Fibroblast of skin of abdomen (primary cell): ENCODE measurements around the gene SETD7.
"Not testable (repeated sequence)": the region's sequence is repeated elsewhere in the genome, so short reads cannot be mapped to it uniquely, and the experiment has no call there.

Source experiments
- DNase-seq: peaks from one replicate; pipeline ENCODE4 v3.0.0-alpha.2; 2013

SETD7 gene

GRCh38 chr4:139508581-139509237, 47.3 kb downstream of the SETD7 start:
- no peak for DNase-seq

DNA sequence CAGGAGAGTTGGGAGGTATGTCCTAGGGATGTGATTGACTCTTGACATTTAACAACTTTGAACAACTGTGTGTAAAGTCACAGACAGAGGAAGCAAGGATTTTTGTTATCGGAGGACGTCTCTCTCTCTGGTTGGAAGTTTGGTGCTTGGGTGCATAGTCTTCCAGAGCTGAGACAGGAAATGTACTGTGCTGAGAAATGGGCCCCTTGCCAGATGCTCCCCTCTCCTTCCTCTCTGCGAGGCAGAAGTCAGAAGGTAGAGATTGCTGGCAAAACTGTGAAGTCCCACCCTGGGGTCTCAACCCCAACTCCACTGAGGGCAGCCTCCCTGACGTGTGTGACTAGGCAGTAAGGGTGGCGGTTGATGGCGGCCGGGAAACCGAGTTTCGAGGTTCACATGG, 49.2 kb downstream of the SETD7 start:
- no peak for DNase-seq

DNA sequence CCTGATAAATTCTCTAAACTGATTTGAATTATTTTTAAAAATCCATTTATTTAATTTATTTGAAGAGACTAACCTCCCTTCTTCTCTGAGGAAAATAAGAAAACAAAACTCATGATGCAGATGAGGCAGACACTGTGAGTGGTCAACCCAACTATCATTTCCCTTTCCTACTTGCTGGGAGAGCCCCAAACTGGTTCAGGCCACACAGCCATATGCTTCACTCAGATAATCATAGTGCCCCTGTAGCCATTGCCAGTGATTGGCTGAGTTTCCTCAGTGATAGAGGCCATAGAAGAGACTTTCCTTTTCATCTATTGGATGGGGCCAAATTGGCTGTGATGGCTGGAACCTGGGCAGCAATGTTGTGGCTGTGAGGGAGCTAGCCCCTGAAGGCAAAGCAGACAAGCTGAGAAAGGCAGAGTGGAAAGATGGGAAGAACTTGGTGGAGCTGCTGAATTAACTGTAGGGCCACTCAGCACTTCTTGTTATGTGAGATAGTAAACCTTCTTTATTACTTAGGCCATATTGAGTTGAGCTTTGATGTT, 52.3 kb downstream of the SETD7 start:
- DNase-seq, result no peak

- no peak for DNase-seq
Observed at GRCh38 chr4:139501927-139502899, 53.8 kb downstream of the SETD7 start.

- no peak for DNase-seq
Observed at GRCh38 chr4:139501527-139501926, 54.5 kb downstream of the SETD7 start.

- peak; percentile 13 for DNase-seq
Observed at GRCh38 chr4:139501117-139501516, 54.9 kb downstream of the SETD7 start.

DNA sequence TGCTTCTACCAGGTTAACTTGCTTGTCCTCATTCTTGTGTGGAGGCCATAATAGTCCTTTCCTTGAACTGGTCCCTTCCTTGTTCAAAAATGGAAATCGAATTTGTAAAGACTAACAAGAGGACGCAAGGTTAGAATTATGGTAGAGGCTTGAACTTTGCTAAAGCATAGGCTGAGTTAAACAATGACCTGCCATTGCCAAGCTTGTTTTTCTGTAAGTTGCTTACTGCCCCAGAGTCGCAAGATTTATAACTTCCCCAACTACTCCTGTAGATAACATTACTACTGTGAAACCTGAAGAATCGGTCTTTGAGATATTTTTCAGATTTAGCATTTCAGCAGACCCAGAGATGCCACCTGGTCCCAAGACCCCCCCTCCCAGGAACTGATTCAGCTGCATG, 56.8 kb downstream of the SETD7 start:
- no peak for DNase-seq

DNA sequence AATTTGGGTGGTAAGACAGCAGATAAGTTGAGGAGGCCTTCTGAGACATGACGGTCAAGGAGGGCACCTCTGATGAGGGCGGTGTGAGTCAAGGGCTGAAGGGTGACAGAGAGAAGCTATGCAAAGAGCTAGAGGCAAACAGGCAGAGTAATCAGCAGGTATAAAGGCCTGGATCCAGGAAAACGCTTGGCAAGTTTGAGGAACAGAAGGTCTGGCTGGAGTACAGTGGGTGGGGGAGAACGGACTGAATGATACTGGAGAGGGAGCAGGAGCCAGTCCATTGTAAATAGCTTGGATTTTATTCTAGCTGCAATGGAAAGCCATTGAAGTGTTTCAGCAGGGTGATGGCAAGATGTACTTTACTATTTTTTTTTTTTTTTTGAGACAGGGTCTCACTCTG, 62.8 kb downstream of the SETD7 start:
- DNase-seq, result no peak

DNA sequence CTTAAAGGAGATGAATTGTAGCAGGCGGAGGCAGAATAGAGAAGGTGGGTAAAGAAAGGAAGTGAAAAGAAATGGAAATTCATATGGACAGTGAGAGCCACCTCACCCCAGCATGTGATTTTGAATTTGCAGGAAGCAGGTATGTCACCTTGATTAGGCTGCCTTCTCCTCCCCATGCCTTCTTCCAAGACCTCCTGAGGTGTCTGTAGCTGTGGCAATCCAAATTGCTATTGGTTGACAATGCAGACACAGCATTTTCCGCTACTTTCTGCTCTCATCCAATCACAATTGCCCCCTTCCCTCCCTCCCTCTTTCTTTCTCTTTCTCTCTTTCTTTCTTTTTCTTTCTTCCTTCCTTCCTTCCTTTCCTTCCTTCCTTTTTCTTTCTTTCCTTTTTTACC, 63.6 kb downstream of the SETD7 start:
- no peak for DNase-seq

DNA sequence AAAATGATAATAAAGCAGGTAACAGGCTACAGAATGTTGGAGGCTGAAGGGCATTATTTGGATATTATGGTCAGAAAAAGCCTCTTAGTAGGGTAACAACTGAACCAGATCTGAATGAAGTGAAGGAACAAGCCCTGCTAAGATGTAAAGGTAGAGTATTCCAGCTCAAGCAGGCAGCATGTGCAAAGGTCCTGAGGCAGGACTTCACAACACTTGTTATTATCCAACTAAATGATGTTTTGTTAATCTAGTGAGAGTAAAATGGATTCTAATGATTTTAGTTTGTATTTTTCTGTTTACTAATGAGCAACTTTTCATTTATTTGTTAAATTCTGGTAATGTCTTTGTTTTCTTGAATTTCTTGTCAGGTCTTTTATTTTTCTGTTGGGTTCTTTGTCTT, 66.4 kb downstream of the SETD7 start:
- no peak for DNase-seq

- no peak for DNase-seq
Observed at GRCh38 chr4:139488442-139488841, 67.6 kb downstream of the SETD7 start.

GRCh38 chr4:139484783-139485311, 71.2 kb downstream of the SETD7 start:
- DNase-seq, result no peak

DNA sequence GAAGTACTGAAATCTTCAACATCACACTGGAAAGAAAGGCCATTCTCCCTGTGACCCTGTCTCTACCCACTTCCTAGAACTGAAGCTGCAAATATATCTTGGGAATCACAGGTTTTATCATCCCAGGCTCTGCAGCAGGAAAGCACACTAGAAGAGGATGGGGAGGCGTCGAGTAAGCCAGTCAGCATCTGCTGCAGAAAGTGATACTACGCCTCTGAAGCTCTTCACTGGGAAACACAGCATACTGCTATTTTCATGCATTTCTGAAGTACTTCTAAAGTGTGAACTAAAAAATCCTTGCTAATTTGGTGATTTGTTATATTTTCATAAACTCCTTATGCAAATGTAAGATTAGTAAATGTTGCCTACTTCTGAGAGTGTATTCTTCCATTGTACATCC, 73.0 kb downstream of the SETD7 start:
- no peak for DNase-seq

DNA sequence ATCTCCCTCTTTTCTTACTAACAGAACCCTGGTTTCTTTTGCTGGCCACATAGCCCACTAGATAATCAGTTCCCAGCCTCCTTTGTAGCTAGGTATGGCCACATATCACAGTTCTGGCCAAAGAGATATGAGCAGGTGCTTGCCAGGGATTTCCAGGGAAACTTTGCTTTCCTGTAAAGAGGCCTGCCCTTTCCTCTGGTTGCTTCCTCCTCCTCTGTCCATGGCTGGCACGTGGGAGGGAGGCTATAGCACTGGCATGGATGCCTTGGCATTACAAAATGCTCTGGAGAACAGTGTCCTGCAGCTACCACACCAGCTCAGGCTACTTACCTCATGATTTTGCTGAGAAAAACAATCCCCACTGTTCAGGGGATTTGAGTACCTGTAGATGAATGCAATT, 74.6 kb downstream of the SETD7 start:
- no peak for DNase-seq

DNA sequence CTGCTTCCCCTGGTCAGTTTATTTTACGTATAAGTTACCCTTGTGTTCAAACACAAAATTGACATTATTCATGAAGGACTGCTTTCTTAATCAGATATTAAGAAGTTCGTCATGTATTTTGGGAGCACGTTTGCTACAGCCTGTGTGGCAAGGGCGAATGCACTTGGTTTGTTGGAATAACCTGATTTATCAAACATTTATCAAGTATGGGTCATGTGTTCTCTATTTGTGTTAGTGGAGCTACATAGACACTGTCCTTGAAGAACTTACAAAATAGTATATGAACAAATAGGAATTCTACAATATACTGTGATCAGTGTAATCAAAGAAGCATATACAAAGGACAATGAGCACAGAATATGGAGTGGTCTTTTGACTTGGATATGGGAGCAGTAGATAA, 79.7 kb downstream of the SETD7 start:
- no peak for DNase-seq

GRCh38 chr4:139472852-139473251, 83.2 kb downstream of the SETD7 start:
- no peak for DNase-seq

- no peak for DNase-seq
Observed at GRCh38 chr4:139470997-139471665, 84.9 kb downstream of the SETD7 start.

GRCh38 chr4:139470295-139470694, 85.7 kb downstream of the SETD7 start:
- no peak for DNase-seq

DNA sequence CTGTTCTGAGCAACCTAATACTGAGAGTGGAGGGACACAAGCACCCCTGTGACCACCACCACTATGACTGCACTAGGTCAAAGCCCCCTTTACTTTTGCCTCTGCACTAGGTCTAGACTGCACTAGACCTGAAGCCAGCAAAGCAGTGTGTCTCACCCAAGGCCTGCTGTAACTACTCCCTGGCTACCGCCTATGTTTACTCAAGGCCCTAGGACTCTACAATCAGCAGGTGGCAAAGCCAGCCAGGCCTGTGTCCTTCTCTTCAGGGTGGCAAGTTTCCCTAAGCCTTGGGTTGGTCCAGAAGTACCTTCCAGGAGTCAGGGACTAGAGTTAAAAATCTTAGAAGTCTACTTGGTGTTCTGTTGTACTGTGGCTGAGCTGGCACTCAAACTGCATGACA, 86.2 kb downstream of the SETD7 start:
- DNase-seq, result no peak

GRCh38 chr4:139469216-139469615, 86.8 kb downstream of the SETD7 start:
- DNase-seq, result no peak

DNA sequence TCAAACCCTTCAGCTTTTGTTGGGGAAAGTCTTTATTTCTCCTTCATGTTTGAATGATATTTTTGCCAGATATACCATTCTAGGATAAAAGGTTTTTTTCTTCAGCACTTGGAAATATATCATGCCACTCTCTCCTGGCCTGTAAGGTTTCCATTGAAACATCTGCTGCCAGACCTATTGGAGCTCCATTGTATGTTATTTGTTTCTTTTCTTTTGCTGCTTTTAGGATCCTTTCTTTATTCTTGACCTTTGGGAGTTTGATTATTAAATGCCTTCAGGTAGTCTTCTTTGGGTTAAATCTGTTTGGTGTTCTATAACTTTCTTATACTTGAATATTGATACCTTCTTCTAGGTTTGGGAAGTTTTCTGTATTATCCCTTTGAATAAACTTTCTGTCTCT, 87.3 kb downstream of the SETD7 start:
- DNase-seq, result not testable (repeated sequence)

DNA sequence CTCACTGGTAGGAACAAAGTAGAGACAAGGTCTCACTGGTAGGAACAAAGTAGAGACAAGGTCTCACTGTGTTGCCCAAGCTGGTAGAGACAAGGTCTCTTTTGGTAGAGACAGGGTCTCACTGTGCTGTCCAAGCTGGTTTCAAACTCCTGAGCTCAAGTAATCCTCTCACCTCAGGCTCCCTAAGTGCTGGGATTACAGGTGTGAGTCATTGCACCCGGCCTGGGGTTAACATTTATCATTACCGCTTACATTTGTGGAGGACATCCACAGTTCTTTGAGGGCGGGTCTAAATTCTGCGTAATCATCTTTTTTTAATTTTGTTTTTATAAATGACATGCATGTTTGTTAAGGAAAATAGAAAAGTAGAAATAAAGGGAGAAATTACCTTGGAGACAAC, 90.1 kb downstream of the SETD7 start:
- DNase-seq, result no peak

- DNase-seq, result not testable (repeated sequence)
Observed at GRCh38 chr4:139464512-139464911, 91.5 kb downstream of the SETD7 start.
